Psoas muscle (tissue), 8 donors: ENCODE data around the gene ADCY2. TPM values are rescaled to one million over a fixed set of nuclear protein-coding genes. Genes with fewer than 3 reads are reported as not detected.

ENCODE experiments used
- ATAC-seq, 4 donors: fragments of 200-7000 bp; cut with Tn5 transposase; one replicate each; pipeline ENCODE4 v1.9.1; 2020; ENCODE audit warnings: moderate library complexity in 3 of 4, mild to moderate bottlenecking in 2 of 4
- DNase-seq, 2 donors: peaks; one replicate each; pipeline ENCODE4 v3.0.0-alpha.2; 2020
- H3K27ac ChIP-seq: fragments of 200-600 bp; one replicate; pipeline ENCODE4 v1.8.0; 2022
- H3K27me3 ChIP-seq, 3 donors: fragments of 200-600 bp in 1 of 3; one replicate each; pipeline versions ENCODE4 v1.6.1 to v1.8.0; 2013 to 2022; ENCODE audit warnings: low read length in 2 of 3, mild to moderate bottlenecking in 2 of 3, moderate library complexity in 1 of 3; ENCODE audit not compliant: insufficient read depth in 3 of 3
- H3K36me3 ChIP-seq, 2 donors: fragments of 200-600 bp in 1 of 2; one replicate each; pipeline versions ENCODE4 v1.6.1 to v1.8.0; 2013 to 2022; ENCODE audit warnings: low read depth in 1 of 2, mild to moderate bottlenecking in 1 of 2, moderate library complexity in 1 of 2; ENCODE audit not compliant: insufficient read depth in 1 of 2
- H3K4me1 ChIP-seq: fragments of 200-600 bp; one replicate; pipeline ENCODE4 v1.8.0; 2022
- H3K4me3 ChIP-seq: fragments of 200-600 bp; one replicate; pipeline ENCODE4 v1.8.0; 2022; ENCODE audit warnings: mild to moderate bottlenecking
- H3K9me3 ChIP-seq: fragments of 200-600 bp; one replicate; pipeline ENCODE4 v1.8.0; 2022
- CTCF ChIP-seq: fragments of 200-600 bp; IDR thresholded peaks from one replicate; pipeline ENCODE4 v1.8.0; 2022; ENCODE audit warnings: antibody characterized with exemption
- WGBS, 3 donors: extraction: QIAGEN DNeasy Blood & Tissue Kit; methylation state at CpG; one replicate each; pipeline versions ENCODE4 v1.1.6 to v1.1.7; 2013; 5-methylcytosine and 5-hydroxymethylcytosine counted together
- intact Hi-C, 2 donors: fragments of 100-400 bp; cut with DNase I; formaldehyde crosslinking; loops; one replicate each; pipeline versions ENCODE4 v1.11.0 to v1.14.2; 2022
- polyA plus RNA-seq, 3 donors: library from polyadenylated mRNA; stranded (reverse); fragments of 200-250 nt; gene quantifications; one replicate each; pipeline ENCODE4 v1.2.3, GENCODE V29; 2013
- total RNA-seq, 4 donors: library from RNA; stranded (reverse); fragmentation: NEBNext Ultra II Directional in 2 of 4; extraction: Animal tissue kit (Norgen Biotek cat#: 25700) in 2 of 4; gene quantifications; one replicate each; pipeline versions ENCODE4 v1.2.1 to v1.2.4, GENCODE V29; 2021 to 2023
- donor health status: healthy with polysubstance abuse.
- donor health status: DM: no; HTN: no; CAD: no; lungs with moderate emphysema.
- donor health status: Bipolar disorder and iron deficiency.
- donor health status: healthy.
- donor health status: DM: yes; HTN: yes; CAD: no.
- donor health status: DM: no; HTN: no; CAD: no.
- donor health status: DM: no; HTN: no; CAD: no.
- donor health status: DM: yes; HTN: yes; CAD: no.

The ADCY2 gene
- total and polyA plus RNA-seq, 7 donors: 24.3 to 91.4 (median 55.1) TPM

- H3K27me3 ChIP-seq: no peaks in the 10 kb centered on the region
- intact Hi-C loops: no loop called here
- no peak for TF ChIP-seq CTCF
- H3K27ac ChIP-seq: no peak overlapping the region
- 80 to 81% (median 80%) methylated on average over 7 of the region's 7 CpGs for WGBS, 3 donors
- H3K4me3 ChIP-seq: no peak overlapping the region
- DNase-seq (no peak), ATAC-seq (no peak)
- no peaks in the 10 kb centered on the region for H3K9me3 ChIP-seq
- H3K36me3 ChIP-seq: peaks cover 0 to 32% of the 10 kb centered on the region in 2 donors
- H3K4me1 ChIP-seq: no peaks in the 10 kb centered on the region
These were observed 393.6 kb downstream of the ADCY2 start for GRCh38 chr5:7789567-7789966.

- TF ChIP-seq CTCF: no peak
- 37 to 53% (median 41%) methylated on average over 5 of the region's 5 CpGs for WGBS, 3 donors
- Histone ChIP-seq H3K27me3 (no peaks in the 10 kb centered on the region), H3K4me1 (no peaks in the 10 kb centered on the region), H3K36me3 (peaks cover 0 to 15% of the 10 kb centered on the region in 2 donors), H3K9me3 (no peaks in the 10 kb centered on the region), H3K4me3 (no peak overlapping the region), H3K27ac (no peak overlapping the region)
- intact Hi-C loops: no loop called here
- DNase-seq (no peak), ATAC-seq (peak in 3 of 4 donors; percentile 65 to 79 (median 71))
These were observed 398.0 kb downstream of the ADCY2 start for GRCh38 chr5:7793895-7794294.

GRCh38 chr5:7794311-7794710 is 398.4 kb downstream of the ADCY2 start:
- no peaks in the 10 kb centered on the region for H3K9me3 ChIP-seq

GRCh38 chr5:7794823-7795222 is 398.9 kb downstream of the ADCY2 start:
- H3K27me3 ChIP-seq: no peaks in the 10 kb centered on the region
- peaks cover 0 to 13% of the 10 kb centered on the region in 2 donors for H3K36me3 ChIP-seq
- no peak overlapping the region for H3K4me3 ChIP-seq
- ATAC-seq (no peak), DNase-seq (no peak)
- intact Hi-C loops: no loop called here
- no peak overlapping the region for H3K27ac ChIP-seq
- WGBS, 3 donors: 67 to 83% (median 77%) methylated on average over 1 of the region's 1 CpG
- TF ChIP-seq CTCF: no peak
- H3K9me3 ChIP-seq: no peaks in the 10 kb centered on the region
- H3K4me1 ChIP-seq: no peaks in the 10 kb centered on the region

More at GRCh38 chr5:7794311-7794710, 398.4 kb downstream of the ADCY2 start:
- Histone ChIP-seq H3K27ac (no peak overlapping the region), H3K36me3 (peaks cover 0 to 15% of the 10 kb centered on the region in 2 donors), H3K4me1 (no peaks in the 10 kb centered on the region), H3K27me3 (no peaks in the 10 kb centered on the region), H3K4me3 (no peak overlapping the region)
- no peak for TF ChIP-seq CTCF
- no peak for ATAC-seq
- DNase-seq: no peak
- intact Hi-C loops: no loop called here
- 58 to 63% (median 59%) methylated on average over 5 of the region's 5 CpGs for WGBS, 3 donors

DNA sequence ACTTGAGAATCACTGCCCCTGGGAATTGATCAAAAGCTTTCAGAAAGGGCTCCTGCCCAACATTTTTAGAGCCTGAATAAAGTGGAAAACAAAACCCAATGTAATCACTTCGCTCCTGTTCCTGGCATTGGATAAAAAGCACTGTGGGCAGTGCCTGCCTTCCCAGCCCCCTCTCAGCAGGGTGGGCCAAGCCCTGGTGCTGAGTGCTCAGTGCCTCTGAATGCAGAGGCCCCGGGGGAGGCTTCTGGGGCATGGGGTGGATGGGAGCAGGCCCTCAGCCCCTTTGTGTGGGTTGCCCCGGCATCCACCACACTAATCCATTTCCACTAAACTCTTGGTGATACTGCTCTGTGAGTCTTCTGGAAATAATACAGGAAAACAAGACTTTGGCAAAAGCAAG is 399.4 kb downstream of the ADCY2 start:
- DNase-seq (no peak), ATAC-seq (no peak)
- no peak overlapping the region for H3K27ac ChIP-seq
- H3K36me3 ChIP-seq: peaks cover 0 to 8% of the 10 kb centered on the region in 2 donors
- no peaks in the 10 kb centered on the region for H3K4me1 ChIP-seq
- H3K4me3 ChIP-seq: no peak overlapping the region
- no peaks in the 10 kb centered on the region for H3K27me3 ChIP-seq
- no peak for TF ChIP-seq CTCF
- intact Hi-C loops: no loop called here
- WGBS, 3 donors: 58 to 74% (median 59%) methylated on average over 3 of the region's 3 CpGs
- H3K9me3 ChIP-seq: no peaks in the 10 kb centered on the region
